Measurements from ENCODE around the gene MS4A10. TPM values are rescaled to one million over a fixed set of nuclear protein-coding genes. Genes with fewer than 3 reads are reported as not detected.
"Not testable (repeated sequence)": the region's sequence is repeated elsewhere in the genome, so short reads cannot be mapped to it uniquely, and the experiment has no call there.

Gene MS4A10
- total and polyA plus RNA-seq, 4 donors: not detected

- WGBS: 76% methylated on average over 15 of the region's 15 CpGs
- DNase-seq (ENCODE audit: low spot score): no peak
- no peak overlapping the region for H3K27ac ChIP-seq (ENCODE audit: low read depth in 1 of 2, low read length in 2 of 2)
- no peaks in the 10 kb centered on the region for H3K36me3 ChIP-seq (ENCODE audit: control insufficient read depth in 4 of 4, insufficient read depth in 3 of 4, low read depth in 1 of 4, low read length in 3 of 4)
- H3K4me1 ChIP-seq (ENCODE audit: control insufficient read depth in 4 of 4, insufficient read depth in 4 of 4, low read length in 3 of 4): no peaks in the 10 kb centered on the region
- no peaks in the 10 kb centered on the region for H3K27me3 ChIP-seq (ENCODE audit: control insufficient read depth in 4 of 4, insufficient read depth in 4 of 4, low read length in 3 of 4)
- TF ChIP-seq CTCF (IDR thresholded peaks at IDR 0.05; ENCODE audit: low read depth, low read length, missing input control) (no peak), HNF4G (IDR thresholded peaks at IDR 0.05) (no peak), HNF4A (conservative IDR thresholded peaks at IDR 0.05) (no peak), NR2F2 (IDR thresholded peaks at IDR 0.05) (no peak)
- H3K4me3 ChIP-seq (ENCODE audit: low read depth in 1 of 3, low read length in 3 of 3): no peak overlapping the region
- no peak overlapping the region for H3K9ac ChIP-seq (ENCODE audit: low read depth in 1 of 2, low read length in 2 of 2)
- H3K9me3 ChIP-seq (ENCODE audit: control insufficient read depth in 4 of 4, low read length in 3 of 4): no peaks in the 10 kb centered on the region
These were observed 36.9 kb downstream of the MS4A10 start for GRCh38 chr11:60821827-60822599.

GRCh38 chr11:60823745-60824306, 38.7 kb downstream of the MS4A10 start:
- 87% methylated on average over 5 of the region's 5 CpGs for WGBS
- not testable (repeated sequence) for H3K4me1 ChIP-seq (ENCODE audit: control insufficient read depth in 4 of 4, insufficient read depth in 4 of 4, low read length in 3 of 4); H3K9me3 ChIP-seq (ENCODE audit: control insufficient read depth in 4 of 4, low read length in 3 of 4); H3K27me3 ChIP-seq (ENCODE audit: control insufficient read depth in 4 of 4, insufficient read depth in 4 of 4, low read length in 3 of 4); DNase-seq (ENCODE audit: low spot score); H3K4me3 ChIP-seq (ENCODE audit: low read depth in 1 of 3, low read length in 3 of 3); H3K27ac ChIP-seq (ENCODE audit: low read depth in 1 of 2, low read length in 2 of 2); H3K36me3 ChIP-seq (ENCODE audit: control insufficient read depth in 4 of 4, insufficient read depth in 3 of 4, low read depth in 1 of 4, low read length in 3 of 4); H3K9ac ChIP-seq (ENCODE audit: low read depth in 1 of 2, low read length in 2 of 2)

- 91% methylated on average over 5 of the region's 5 CpGs for WGBS
- Histone ChIP-seq H3K27me3 (ENCODE audit: control insufficient read depth in 4 of 4, insufficient read depth in 4 of 4, low read length in 3 of 4) (no peaks in the 10 kb centered on the region), H3K27ac (ENCODE audit: low read depth in 1 of 2, low read length in 2 of 2) (no peak overlapping the region), H3K36me3 (ENCODE audit: control insufficient read depth in 4 of 4, insufficient read depth in 3 of 4, low read depth in 1 of 4, low read length in 3 of 4) (no peaks in the 10 kb centered on the region), H3K4me3 (ENCODE audit: low read depth in 1 of 3, low read length in 3 of 3) (no peak overlapping the region), H3K4me1 (ENCODE audit: control insufficient read depth in 4 of 4, insufficient read depth in 4 of 4, low read length in 3 of 4) (no peaks in the 10 kb centered on the region), H3K9ac (ENCODE audit: low read depth in 1 of 2, low read length in 2 of 2) (no peak overlapping the region), H3K9me3 (ENCODE audit: control insufficient read depth in 4 of 4, low read length in 3 of 4) (no peaks in the 10 kb centered on the region)
- TF ChIP-seq FOXA2 (IDR thresholded peaks at IDR 0.05) (no peak), HNF4G (IDR thresholded peaks at IDR 0.05) (no peak), SP1 (IDR thresholded peaks at IDR 0.05) (no peak), CTCF (IDR thresholded peaks at IDR 0.05; ENCODE audit: low read depth, low read length, missing input control) (no peak), NR2F2 (IDR thresholded peaks at IDR 0.05) (no peak), RXRA (IDR thresholded peaks at IDR 0.05) (no peak), ZBTB33 (IDR thresholded peaks at IDR 0.05) (no peak), HNF4A (conservative IDR thresholded peaks at IDR 0.05) (no peak), REST (IDR thresholded peaks at IDR 0.05) (no peak), JUND (IDR thresholded peaks at IDR 0.05) (no peak), YY1 (IDR thresholded peaks at IDR 0.05) (no peak), FOXA1 (IDR thresholded peaks at IDR 0.05) (no peak)
- DNase-seq (ENCODE audit: low spot score): no peak
These were observed 40.0 kb downstream of the MS4A10 start for GRCh38 chr11:60825118-60825517.
